GM19043 (cell line): Measurements from ENCODE around the gene GPC3.
"Not testable (repeated sequence)": the region's sequence is repeated elsewhere in the genome, so short reads cannot be mapped to it uniquely, and the experiment has no call there.

Experiments
- ATAC-seq: cut with Tn5 transposase; IDR thresholded peaks from one replicate; pipeline ENCODE4 v1.9.1; 2021; ENCODE audit warnings: low read depth; ENCODE audit not compliant: unreplicated experiment

The GPC3 gene

GRCh38 chrX:133999031-133999705 lies 13.8 kb upstream of the GPC3 start:
- ATAC-seq: no peak

- ATAC-seq: no peak
Measured at GRCh38 chrX:133995759-133996158, 10.4 kb upstream of the GPC3 start.

- no peak for ATAC-seq
Measured at GRCh38 chrX:133994576-133994975, 9.2 kb upstream of the GPC3 start.

GRCh38 chrX:133992882-133993281 lies 7.5 kb upstream of the GPC3 start:
- no peak for ATAC-seq

- no peak for ATAC-seq
Measured at GRCh38 chrX:133991814-133992213, 6.4 kb upstream of the GPC3 start.

DNA sequence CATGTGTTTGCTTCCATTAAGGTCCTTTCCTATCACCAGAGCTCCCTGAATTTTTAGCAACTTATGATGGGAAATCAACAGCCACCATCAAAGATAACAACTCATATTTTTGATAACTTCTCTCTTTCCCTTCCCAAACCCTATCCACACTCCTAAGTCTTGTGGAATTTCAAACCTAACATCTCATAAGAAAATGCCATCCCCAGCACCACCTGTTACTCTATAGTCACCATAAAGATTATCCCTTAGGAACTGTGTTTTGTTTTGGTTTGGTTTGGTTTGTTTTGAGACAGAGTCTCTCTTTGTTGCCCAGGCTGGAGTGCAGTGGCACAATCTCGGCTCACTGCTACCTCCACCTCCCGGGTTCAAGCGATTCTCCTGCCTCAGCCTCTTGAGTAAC lies 5.7 kb upstream of the GPC3 start:
- not testable (repeated sequence) for ATAC-seq

GRCh38 chrX:133989993-133990392 lies 4.6 kb upstream of the GPC3 start:
- ATAC-seq: no peak

DNA sequence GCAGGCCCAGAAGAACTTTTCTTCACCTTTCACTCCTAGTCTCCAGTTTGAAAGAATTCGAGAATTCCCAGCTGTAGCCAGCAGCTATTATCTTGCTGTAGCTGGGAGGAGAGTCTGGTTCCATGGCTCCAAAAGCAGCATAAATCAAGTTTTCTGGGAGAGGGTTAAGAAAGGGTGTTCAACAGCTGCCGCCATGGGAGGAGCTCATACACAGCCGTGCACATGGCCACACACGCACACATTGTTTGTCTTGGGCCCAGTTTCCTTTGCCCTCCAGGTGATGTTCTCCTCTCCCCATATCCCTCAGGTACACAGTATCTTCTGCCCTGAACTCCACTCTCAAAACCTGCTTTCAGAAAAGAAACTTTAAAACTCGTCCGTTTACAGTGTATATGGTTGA lies 4.1 kb upstream of the GPC3 start:
- no peak for ATAC-seq

- no peak for ATAC-seq
Measured at GRCh38 chrX:133988010-133988409, 2.6 kb upstream of the GPC3 start.

DNA sequence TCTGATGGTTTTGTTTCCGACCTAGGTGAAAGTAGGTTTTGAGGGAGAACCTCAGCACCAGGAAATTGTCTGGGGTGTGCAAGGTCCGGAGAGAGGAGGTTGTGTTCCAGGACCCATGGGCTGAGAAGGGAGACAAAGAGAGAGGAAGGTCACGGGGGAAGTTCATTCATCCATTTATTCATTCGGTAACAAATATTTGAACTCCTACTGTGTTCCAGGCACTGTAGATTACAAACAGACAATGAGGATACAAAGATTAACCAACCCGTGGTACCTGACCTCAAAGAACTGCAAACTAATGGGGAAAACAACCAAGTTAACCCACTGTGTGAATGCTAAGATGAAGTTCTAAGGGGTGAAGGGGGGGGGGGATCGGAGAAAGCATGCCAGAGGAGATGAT lies 1.8 kb upstream of the GPC3 start:
- no peak for ATAC-seq

DNA sequence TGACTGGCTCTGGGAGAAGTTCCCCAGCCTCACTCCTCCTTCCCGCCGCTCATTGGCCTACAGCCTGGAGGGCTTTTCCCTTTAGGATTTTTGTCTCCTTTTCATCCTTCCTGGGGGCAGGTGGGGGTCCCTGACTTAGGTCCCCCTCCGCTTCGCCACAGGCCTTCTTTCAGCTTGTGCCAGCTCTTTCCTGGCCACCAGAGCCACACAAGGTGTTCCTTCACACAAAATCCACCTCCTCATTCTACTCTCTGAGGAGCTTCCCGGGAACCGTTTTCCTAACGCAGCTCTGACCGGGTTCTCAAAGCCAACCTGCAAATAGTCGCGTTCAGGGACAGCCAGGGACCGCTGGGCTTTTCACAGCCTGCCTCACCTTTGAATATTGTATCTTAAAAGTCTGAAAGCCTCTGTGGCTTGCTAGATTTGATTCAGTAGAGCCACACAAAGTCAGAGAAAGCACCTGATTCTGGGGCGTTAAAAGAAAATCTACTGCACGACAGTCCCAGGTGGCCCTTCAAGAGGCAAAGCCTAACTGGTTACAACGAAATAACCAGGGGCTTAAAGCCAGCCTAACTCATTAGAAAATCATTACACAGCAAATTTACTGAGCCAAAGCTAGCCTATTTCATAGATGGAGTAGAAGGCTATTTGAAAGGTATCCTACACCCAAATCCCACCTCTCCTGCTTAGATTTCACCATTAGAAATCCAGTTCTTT lies 731 bp upstream of the GPC3 start:
- ATAC-seq: no peak

DNA sequence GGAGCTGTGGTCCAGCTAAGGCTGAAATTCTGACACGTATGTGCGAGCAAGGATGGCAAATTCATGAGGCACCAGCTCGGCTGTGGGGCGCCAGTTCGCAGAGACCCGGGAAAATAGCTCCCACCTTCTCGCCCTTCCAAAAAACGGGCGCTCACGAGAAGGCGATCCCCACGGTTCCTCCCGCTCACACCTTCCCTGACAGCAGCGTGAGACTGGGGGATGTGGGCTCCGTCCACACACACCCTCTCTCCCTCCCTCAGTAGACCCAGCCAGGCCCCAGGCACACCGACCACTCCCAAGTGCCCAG lies 584 bp downstream of the GPC3 start:
- no peak for ATAC-seq

- ATAC-seq: no peak
Measured at GRCh38 chrX:133983974-133984845, 1.2 kb downstream of the GPC3 start.

DNA sequence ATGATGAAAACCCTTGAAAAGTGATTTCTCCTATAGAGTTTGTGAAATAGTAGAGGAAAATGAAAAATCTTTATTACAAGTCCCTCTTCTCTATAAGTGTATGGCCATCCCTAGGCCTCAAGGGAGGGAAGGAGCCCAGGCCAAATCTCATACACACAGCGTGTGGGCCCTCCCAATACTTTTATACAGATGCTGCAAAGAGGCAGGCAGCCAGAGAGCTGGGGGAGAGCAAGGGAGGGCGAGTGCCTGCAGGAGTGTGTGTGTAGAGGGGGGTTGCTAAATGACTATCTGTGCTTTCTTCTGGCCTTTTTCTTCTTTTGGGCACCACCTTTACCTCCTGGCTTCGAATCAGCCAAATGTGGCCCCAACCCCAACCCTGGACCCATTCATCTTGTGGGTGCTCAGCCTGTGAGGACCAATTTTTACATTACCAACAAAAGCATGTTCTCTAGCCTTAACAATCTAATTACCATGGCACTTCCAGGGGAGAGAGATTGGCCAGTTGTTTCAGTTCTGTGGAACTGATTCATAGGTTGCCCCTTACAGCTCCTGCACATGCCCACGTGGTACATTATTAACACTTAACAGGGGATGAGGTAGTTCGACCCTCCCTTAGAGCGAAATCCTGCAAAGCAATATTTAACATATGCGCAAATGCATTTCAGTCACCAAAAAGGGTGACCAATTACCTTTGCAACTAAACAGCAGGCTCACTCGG lies 2.0 kb downstream of the GPC3 start:
- no peak for ATAC-seq

- no peak for ATAC-seq
Measured at GRCh38 chrX:133981924-133982323, 3.5 kb downstream of the GPC3 start.

DNA sequence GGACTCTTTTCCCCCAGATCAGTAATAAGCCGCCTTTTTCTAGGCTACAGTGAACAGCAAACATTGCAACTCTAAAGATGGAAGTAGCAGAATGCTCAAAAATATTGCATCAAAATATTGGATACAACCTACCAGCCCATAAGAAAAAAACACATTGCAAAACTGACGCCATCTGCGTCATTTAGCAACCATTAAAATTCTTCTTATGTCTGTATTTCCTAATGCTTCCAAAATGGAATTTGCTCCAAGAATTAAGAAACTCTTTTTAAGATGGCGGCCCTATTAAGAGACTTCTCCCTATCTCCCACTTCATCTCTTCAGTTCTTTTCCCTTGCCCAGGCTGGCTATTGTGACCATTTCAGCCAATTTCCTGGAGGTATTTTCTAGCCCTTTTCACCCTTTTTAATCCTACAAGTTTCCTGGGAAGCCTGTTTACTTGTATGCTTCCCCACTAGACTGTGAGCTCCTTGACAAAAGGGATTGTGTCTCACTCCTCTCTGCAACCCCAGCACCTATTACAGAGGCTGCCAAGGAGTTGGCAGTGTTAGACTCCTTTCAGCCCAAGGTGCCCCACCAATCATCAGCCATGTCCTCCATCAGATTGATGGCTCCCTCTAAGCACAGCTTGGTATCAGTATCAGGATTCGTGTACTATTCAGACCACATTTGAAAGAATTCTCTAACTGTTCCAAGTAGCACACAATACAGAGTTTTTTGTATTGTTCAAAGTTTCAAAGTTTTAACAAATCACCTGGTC lies 4.4 kb downstream of the GPC3 start:
- no peak for ATAC-seq

DNA sequence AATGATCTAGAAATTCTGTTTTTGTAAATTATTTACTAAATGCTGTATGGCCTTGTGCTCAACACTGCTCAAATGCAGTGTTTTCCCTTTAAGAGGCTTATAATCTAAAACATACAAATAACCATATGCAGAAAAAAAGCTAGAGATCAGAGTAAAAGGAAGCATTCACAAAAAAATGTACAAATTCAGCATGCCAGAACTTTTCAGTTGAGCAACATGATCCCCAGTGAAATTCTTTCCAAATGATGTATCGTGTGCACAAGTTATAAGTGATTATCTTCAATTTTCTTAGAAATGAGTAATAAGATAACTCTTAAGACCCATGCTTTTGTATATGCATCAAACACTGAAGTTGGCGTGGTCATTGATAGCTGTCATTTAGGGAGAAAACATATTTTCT lies 5.0 kb downstream of the GPC3 start:
- no peak for ATAC-seq

DNA sequence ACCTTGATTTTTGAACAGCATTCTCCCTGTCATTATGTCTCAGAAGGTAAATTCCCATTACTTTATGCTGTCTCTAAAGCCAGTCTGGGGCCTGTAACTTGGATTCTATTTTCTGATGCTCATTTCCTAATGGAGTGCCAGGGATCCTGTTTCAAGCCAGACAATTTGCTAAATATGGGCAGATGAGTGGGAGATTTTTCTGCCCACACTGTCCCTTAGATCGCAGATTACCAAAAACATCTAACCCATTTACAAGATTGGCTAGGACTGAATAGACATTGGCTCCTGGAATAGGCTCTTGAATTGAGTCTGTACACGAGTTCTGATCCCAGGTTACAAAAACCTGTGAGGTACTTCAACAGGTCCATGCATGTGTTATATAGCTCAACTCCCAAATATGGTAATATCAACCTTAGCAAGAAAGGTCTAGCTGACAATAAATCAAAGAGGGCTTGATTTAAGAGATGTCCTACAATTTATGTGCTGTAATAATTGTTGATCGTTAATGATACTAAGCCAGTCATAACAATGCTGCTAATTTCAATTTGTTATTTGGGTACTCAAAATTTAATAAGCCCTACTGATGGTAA lies 5.7 kb downstream of the GPC3 start:
- ATAC-seq: no peak

DNA sequence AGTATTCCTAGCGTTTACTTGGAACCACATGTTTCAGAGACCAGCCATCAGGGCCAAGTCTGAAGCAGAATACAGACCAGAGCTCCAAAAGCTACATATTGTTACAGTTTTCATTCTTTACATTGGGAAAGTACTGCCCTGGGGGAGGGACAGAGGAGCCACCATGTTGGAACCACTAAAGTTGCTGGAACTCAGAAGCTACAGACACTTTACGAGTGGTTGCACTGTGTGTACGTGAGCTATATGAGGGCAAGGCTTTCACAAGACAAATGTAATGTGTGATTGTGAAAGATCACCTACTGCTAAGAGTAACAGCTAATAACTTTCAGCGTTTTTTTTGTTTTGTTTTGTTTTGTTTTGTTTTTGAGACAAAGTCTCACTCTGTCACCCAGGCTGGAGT lies 11.7 kb downstream of the GPC3 start:
- no peak for ATAC-seq

DNA sequence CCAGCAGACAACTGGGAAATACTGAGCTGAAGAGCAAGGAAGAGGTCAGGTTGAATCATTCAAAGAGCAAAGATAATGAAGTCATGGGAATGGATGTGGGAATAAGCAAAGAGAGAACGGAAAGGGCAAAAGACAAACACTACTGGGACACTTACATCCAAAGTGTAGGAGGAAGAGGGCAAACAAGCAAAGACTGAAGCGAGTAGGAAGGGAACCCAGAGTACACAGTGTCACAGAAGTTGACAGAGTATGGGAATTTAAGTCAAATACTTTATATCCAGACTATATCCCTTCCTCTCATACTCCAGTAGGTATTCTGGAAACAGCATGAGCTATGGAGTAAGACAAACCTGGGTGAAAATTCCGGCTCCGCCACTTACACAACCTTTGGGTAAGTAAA lies 12.5 kb downstream of the GPC3 start:
- no peak for ATAC-seq
